ENCODE measurements around the gene SLC2A10. TPM values are rescaled to one million over a fixed set of nuclear protein-coding genes. Genes with fewer than 3 reads are reported as not detected.
"Not testable (repeated sequence)": the region's sequence is repeated elsewhere in the genome, so short reads cannot be mapped to it uniquely, and the experiment has no call there.

SLC2A10 gene
- total RNA-seq, 1 experiment from 2014 or later: 0.05 TPM

DNA sequence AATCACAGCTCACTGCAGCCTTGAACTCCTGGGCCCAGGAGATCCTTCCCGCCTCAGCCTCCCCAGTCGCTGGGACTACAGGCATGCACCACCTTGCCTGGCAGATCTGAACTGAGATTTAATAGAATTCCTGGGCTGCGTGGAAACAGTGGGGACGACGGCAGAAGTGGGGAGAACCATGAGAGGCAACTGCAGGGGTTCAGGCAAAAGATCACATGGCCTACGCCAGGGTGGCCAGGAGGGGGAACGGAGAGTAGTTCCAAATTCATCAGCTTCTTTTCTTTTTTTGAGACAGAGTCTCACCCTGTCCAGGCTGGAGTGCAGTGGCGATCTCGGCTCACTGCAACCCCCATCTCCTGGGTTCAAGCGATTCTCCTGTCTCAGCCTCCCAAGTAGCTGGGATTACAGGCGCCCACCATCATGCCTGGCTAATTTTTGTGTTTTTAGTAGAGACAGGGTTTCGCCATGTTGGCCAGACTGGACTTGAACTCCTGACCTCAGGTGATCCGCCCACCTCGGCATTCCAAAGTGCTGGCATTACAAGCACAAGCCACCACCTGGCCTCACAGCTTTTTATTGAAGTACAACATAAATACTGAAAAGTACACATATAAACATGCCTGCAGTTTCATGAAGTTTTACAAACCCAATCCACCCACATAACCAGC is 32.7 kb upstream of the SLC2A10 start:
- H2AFZ ChIP-seq (ENCODE audit: low read depth, low read length, poor library complexity, severe bottlenecking); H4K20me1 ChIP-seq (ENCODE audit: insufficient read depth); DNase-seq (ENCODE audit: low read depth, low spot score); H3K27ac ChIP-seq (ENCODE audit: low read depth, low read length); H3K9ac ChIP-seq (ENCODE audit: low read length); POLR2A ChIA-PET; H3K36me3 ChIP-seq (ENCODE audit: control insufficient read depth in 1 of 2, insufficient read depth in 2 of 2, low read length in 2 of 2); intact Hi-C loops (cut with micrococcal nuclease); BruUV-seq (replicated peaks); H3K4me2 ChIP-seq (ENCODE audit: low read length); H3K9me3 ChIP-seq (ENCODE audit: control insufficient read depth in 1 of 2, insufficient read depth in 1 of 2, low read depth in 1 of 2, low read length in 2 of 2); H3K4me3 ChIP-seq (replicated peaks in 1 of 2; ENCODE audit: low read depth in 1 of 2, low read length in 2 of 2); RAD21 ChIA-PET (ENCODE audit: low non-redundant PET in 1 of 2, low total read pairs in 2 of 2, uncharacterized antibody in 2 of 2, unreplicated experiment in 2 of 2); H3K27me3 ChIP-seq (ENCODE audit: insufficient read depth, low read length); ATAC-seq; H3K79me2 ChIP-seq (ENCODE audit: insufficient read depth, low read length); H3K4me1 ChIP-seq (ENCODE audit: control insufficient read depth in 1 of 2, insufficient read depth in 2 of 2, low read length in 2 of 2); H3K9me2 ChIP-seq (ENCODE audit: insufficient read depth); CTCF ChIA-PET: not testable (repeated sequence)

DNA sequence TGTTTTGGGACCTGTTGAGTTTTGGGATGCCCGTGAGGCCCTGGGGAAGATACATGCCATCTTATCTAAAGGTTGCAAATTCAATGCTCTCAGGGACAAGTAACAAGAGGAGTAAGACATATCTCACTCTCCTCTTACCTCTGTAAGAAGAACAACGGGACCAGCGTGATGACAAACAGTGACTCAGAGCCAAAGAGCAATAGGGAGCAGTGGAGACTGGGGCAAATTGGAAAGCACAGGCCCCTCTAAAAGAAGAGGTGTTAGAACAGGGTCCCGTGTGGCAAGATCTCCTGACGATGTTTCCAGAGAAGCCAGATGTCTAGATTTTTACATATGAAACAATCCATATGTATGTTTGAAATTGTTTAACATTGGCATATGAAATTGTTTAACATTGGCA is 31.8 kb upstream of the SLC2A10 start:
- CTCF ChIA-PET: no interaction called here
- RAD21 ChIA-PET (ENCODE audit: low non-redundant PET in 1 of 2, low total read pairs in 2 of 2, uncharacterized antibody in 2 of 2, unreplicated experiment in 2 of 2): no interaction called here
- intact Hi-C loops (cut with micrococcal nuclease): no loop called here

More for the DNA sequence above, 31.8 kb upstream of the SLC2A10 start:
- peaks cover 0 to 6% of the 10 kb centered on the region in 2 experiments; a peak in 1 of 4 replicates for H3K4me1 ChIP-seq (ENCODE audit: control insufficient read depth in 1 of 2, insufficient read depth in 2 of 2, low read length in 2 of 2)
- H4K20me1 ChIP-seq (ENCODE audit: insufficient read depth): no peaks in the 10 kb centered on the region
- H3K27me3 ChIP-seq (ENCODE audit: insufficient read depth, low read length): no peaks in the 10 kb centered on the region
- DNase-seq (ENCODE audit: low read depth, low spot score) (no peak), ATAC-seq (no peak)
- no peak overlapping the region for H3K9ac ChIP-seq (ENCODE audit: low read length)
- no peaks in the 10 kb centered on the region for H3K36me3 ChIP-seq (ENCODE audit: control insufficient read depth in 1 of 2, insufficient read depth in 2 of 2, low read length in 2 of 2)
- POLR2A ChIA-PET: no interaction called here
- no TSS peak for BruUV-seq (replicated peaks)
- TF ChIP-seq MAX (IDR thresholded peaks at IDR 0.05) (no peak), SIN3A (IDR thresholded peaks at IDR 0.05; ENCODE audit: low read depth) (no peak), ZNF274 (IDR thresholded peaks at IDR 0.05; ENCODE audit: low read depth, low read length) (no peak), FOSL1 (IDR thresholded peaks at IDR 0.05; ENCODE audit: low read depth) (no peak), TCF7L2 (IDR thresholded peaks at IDR 0.05; ENCODE audit: borderline replicate concordance, extremely low read depth, insufficient read depth, insufficient read length) (no peak), SP1 (IDR thresholded peaks at IDR 0.05; ENCODE audit: low read depth) (no peak), EZH2 (IDR thresholded peaks at IDR 0.05) (no peak), ZFX (IDR thresholded peaks at IDR 0.05) (no peak), POLR2A (IDR thresholded peaks at IDR 0.05; ENCODE audit: borderline replicate concordance, extremely low read depth, insufficient read depth, insufficient read length) (no peak), ELF1 (IDR thresholded peaks at IDR 0.05; ENCODE audit: borderline replicate concordance, low read depth) (no peak), RAD21 (IDR thresholded peaks at IDR 0.05; ENCODE audit: low read depth) (no peak), EZH2phosphoT487 (IDR thresholded peaks at IDR 0.05; ENCODE audit: borderline replicate concordance) (no peak)
- TF ChIP-seq, protein P1, sequence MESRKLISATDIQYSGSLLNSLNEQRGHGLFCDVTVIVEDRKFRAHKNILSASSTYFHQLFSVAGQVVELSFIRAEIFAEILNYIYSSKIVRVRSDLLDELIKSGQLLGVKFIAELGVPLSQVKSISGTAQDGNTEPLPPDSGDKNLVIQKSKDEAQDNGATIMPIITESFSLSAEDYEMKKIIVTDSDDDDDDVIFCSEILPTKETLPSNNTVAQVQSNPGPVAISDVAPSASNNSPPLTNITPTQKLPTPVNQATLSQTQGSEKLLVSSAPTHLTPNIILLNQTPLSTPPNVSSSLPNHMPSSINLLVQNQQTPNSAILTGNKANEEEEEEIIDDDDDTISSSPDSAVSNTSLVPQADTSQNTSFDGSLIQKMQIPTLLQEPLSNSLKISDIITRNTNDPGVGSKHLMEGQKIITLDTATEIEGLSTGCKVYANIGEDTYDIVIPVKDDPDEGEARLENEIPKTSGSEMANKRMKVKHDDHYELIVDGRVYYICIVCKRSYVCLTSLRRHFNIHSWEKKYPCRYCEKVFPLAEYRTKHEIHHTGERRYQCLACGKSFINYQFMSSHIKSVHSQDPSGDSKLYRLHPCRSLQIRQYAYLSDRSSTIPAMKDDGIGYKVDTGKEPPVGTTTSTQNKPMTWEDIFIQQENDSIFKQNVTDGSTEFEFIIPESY (IDR thresholded peaks at IDR 0.05; ENCODE audit: extremely low read depth, insufficient replicate concordance, low read length): no peak
- TF ChIP-seq, protein P2, sequence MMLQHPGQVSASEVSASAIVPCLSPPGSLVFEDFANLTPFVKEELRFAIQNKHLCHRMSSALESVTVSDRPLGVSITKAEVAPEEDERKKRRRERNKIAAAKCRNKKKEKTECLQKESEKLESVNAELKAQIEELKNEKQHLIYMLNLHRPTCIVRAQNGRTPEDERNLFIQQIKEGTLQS (IDR thresholded peaks at IDR 0.05): no peak
- TF ChIP-seq, protein P3, sequence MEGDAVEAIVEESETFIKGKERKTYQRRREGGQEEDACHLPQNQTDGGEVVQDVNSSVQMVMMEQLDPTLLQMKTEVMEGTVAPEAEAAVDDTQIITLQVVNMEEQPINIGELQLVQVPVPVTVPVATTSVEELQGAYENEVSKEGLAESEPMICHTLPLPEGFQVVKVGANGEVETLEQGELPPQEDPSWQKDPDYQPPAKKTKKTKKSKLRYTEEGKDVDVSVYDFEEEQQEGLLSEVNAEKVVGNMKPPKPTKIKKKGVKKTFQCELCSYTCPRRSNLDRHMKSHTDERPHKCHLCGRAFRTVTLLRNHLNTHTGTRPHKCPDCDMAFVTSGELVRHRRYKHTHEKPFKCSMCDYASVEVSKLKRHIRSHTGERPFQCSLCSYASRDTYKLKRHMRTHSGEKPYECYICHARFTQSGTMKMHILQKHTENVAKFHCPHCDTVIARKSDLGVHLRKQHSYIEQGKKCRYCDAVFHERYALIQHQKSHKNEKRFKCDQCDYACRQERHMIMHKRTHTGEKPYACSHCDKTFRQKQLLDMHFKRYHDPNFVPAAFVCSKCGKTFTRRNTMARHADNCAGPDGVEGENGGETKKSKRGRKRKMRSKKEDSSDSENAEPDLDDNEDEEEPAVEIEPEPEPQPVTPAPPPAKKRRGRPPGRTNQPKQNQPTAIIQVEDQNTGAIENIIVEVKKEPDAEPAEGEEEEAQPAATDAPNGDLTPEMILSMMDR (IDR thresholded peaks at IDR 0.05 in 2 of 3, conservative IDR thresholded peaks at IDR 0.05 in 1 of 3; ENCODE audit: borderline replicate concordance in 1 of 3, insufficient read depth in 1 of 3, low read depth in 2 of 3, low read length in 2 of 3): no peak
- no peaks in the 10 kb centered on the region for H3K9me2 ChIP-seq (ENCODE audit: insufficient read depth)
- H3K79me2 ChIP-seq (ENCODE audit: insufficient read depth, low read length): no peaks in the 10 kb centered on the region
- no peak overlapping the region for H3K27ac ChIP-seq (ENCODE audit: low read depth, low read length)
- no peaks in the 10 kb centered on the region for H3K9me3 ChIP-seq (ENCODE audit: control insufficient read depth in 1 of 2, insufficient read depth in 1 of 2, low read depth in 1 of 2, low read length in 2 of 2)
- no peak overlapping the region for H3K4me2 ChIP-seq (ENCODE audit: low read length)
- H3K4me3 ChIP-seq (replicated peaks in 1 of 2; ENCODE audit: low read depth in 1 of 2, low read length in 2 of 2): no peak overlapping the region
- H2AFZ ChIP-seq (ENCODE audit: low read depth, low read length, poor library complexity, severe bottlenecking): no peak overlapping the region
